Measurements from ENCODE around the gene MYH9.

GRCh38 chr22:36298601-36299000, 89.2 kb downstream of the MYH9 start:
- TF ChIP-seq, protein P1, sequence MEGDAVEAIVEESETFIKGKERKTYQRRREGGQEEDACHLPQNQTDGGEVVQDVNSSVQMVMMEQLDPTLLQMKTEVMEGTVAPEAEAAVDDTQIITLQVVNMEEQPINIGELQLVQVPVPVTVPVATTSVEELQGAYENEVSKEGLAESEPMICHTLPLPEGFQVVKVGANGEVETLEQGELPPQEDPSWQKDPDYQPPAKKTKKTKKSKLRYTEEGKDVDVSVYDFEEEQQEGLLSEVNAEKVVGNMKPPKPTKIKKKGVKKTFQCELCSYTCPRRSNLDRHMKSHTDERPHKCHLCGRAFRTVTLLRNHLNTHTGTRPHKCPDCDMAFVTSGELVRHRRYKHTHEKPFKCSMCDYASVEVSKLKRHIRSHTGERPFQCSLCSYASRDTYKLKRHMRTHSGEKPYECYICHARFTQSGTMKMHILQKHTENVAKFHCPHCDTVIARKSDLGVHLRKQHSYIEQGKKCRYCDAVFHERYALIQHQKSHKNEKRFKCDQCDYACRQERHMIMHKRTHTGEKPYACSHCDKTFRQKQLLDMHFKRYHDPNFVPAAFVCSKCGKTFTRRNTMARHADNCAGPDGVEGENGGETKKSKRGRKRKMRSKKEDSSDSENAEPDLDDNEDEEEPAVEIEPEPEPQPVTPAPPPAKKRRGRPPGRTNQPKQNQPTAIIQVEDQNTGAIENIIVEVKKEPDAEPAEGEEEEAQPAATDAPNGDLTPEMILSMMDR (IDR thresholded peaks at IDR 0.05 in 2 of 3, conservative IDR thresholded peaks at IDR 0.05 in 1 of 3; ENCODE audit: borderline replicate concordance in 1 of 3, insufficient read depth in 1 of 3, low read depth in 2 of 3, low read length in 2 of 3): no peak
- TF ChIP-seq EZH2 (IDR thresholded peaks at IDR 0.05): no peak
- TF ChIP-seq MAX (IDR thresholded peaks at IDR 0.05): no peak
- TF ChIP-seq POLR2A (IDR thresholded peaks at IDR 0.05; ENCODE audit: borderline replicate concordance, extremely low read depth, insufficient read depth, insufficient read length): no peak
- TF ChIP-seq EZH2phosphoT487 (IDR thresholded peaks at IDR 0.05; ENCODE audit: borderline replicate concordance): no peak
- TF ChIP-seq POLR2AphosphoS5 (IDR thresholded peaks at IDR 0.05; ENCODE audit: low read depth, low read length): no peak
- no peak for TF ChIP-seq ZBTB33 (IDR thresholded peaks at IDR 0.05; ENCODE audit: extremely low read depth, insufficient replicate concordance, low read length)
- no peak for TF ChIP-seq SRF (IDR thresholded peaks at IDR 0.05; ENCODE audit: low read depth)
- TF ChIP-seq EGR1 (IDR thresholded peaks at IDR 0.05; ENCODE audit: low read depth): no peak

Measured in HCT116 (cell line).